ENCODE results near the gene TTLL12. TPM values are rescaled to one million over a fixed set of nuclear protein-coding genes. Genes with fewer than 3 reads are reported as not detected.

The TTLL12 gene
- total RNA-seq, 1 donor from 2014 or later = 36.6 TPM

- H3K27ac Mint-ChIP-seq (ENCODE audit: unreplicated experiment) = no peak overlapping the region
- H3K4me3 Mint-ChIP-seq (ENCODE audit: unreplicated experiment) = no peak overlapping the region
- peaks cover 5% of the 10 kb centered on the region for H3K9me3 Mint-ChIP-seq (ENCODE audit: unreplicated experiment)
- no peaks in the 10 kb centered on the region for H3K27me3 Mint-ChIP-seq (ENCODE audit: unreplicated experiment)
- peak; percentile 79 for DNase-seq
- TF ChIP-seq, protein P1, sequence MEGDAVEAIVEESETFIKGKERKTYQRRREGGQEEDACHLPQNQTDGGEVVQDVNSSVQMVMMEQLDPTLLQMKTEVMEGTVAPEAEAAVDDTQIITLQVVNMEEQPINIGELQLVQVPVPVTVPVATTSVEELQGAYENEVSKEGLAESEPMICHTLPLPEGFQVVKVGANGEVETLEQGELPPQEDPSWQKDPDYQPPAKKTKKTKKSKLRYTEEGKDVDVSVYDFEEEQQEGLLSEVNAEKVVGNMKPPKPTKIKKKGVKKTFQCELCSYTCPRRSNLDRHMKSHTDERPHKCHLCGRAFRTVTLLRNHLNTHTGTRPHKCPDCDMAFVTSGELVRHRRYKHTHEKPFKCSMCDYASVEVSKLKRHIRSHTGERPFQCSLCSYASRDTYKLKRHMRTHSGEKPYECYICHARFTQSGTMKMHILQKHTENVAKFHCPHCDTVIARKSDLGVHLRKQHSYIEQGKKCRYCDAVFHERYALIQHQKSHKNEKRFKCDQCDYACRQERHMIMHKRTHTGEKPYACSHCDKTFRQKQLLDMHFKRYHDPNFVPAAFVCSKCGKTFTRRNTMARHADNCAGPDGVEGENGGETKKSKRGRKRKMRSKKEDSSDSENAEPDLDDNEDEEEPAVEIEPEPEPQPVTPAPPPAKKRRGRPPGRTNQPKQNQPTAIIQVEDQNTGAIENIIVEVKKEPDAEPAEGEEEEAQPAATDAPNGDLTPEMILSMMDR (IDR thresholded peaks at IDR 0.05; ENCODE audit: partially characterized antibody, unreplicated experiment) = peak; percentile 51
- peaks cover 34% of the 10 kb centered on the region for H3K4me1 Mint-ChIP-seq (ENCODE audit: low read depth, unreplicated experiment)
- no peaks in the 10 kb centered on the region for H3K36me3 Mint-ChIP-seq (ENCODE audit: unreplicated experiment)
Observed at GRCh38 chr22:43228330-43228729, 41.4 kb upstream of the TTLL12 start.

DNA sequence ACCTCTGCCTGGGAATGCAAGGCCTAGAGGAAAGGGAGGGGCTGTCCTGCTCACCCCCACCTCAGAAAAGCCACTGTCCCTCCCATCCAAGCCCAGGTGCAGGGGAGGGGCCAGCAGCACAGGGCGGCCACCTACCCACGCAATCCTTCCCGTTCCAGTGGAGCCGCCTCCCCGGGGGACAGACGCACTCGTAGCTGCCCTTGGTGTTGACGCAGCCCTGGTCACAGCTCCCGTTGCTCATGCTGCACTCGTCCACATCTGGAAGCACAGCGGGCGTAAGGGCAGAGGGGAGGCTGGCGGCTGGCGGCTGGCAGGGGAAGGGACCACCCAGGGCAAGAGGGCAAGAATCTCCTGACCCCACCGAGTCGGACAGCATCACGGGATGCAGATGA, 40.3 kb upstream of the TTLL12 start:
- no peak overlapping the region for H3K27ac Mint-ChIP-seq (ENCODE audit: unreplicated experiment)
- H3K4me3 Mint-ChIP-seq (ENCODE audit: unreplicated experiment) = no peak overlapping the region
- peaks cover 34% of the 10 kb centered on the region for H3K4me1 Mint-ChIP-seq (ENCODE audit: low read depth, unreplicated experiment)
- no peaks in the 10 kb centered on the region for H3K36me3 Mint-ChIP-seq (ENCODE audit: unreplicated experiment)
- H3K27me3 Mint-ChIP-seq (ENCODE audit: unreplicated experiment) = no peaks in the 10 kb centered on the region
- peaks cover 5% of the 10 kb centered on the region for H3K9me3 Mint-ChIP-seq (ENCODE audit: unreplicated experiment)
- DNase-seq = no peak
- TF ChIP-seq, protein P1 (IDR thresholded peaks at IDR 0.05; ENCODE audit: partially characterized antibody, unreplicated experiment) = no peak

DNA sequence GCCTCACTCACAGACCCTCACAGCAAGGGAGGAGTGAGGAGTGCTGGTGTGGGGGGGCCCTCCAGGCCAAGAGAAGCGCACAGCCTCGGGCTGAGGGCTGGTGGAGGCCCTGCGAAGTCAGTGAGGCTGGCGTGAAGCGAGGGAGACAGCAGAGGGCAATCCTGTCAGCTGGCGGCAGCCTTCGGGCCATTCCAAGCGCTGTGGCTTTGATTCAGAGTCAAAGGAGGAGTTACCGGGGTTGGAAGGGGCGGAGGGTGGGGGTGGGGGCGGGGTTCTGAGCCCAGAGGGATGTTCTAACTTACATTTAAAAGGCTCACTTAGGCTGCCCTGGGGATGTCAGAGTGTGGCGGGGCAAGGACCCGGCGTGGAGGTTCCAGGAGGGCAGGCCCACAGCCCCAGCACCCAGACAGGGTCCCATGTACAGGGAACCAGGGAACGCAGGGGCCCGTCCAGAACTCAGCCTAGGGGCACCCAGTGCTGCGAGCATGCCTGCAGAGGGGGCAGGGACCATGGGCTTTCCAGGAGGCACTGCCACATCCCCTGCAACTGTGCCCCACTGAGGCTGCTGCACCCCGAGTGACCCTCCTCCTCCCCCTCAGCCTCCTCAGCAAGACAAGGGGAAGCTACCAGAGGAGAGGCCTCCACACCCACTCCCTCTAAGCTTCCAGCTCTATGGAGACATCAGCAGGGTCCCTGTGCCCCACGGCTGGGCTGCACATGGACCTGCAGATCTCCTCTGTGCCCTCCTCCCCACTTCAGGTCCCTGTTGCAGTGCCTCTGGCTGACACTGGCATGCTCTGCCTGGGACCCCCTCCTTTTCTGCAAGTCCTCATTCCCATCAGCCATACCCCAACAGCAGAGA, 39.7 kb upstream of the TTLL12 start:
- Mint-ChIP-seq H3K4me3 (ENCODE audit: unreplicated experiment) (peak overlapping the region; percentile 31), H3K9me3 (ENCODE audit: unreplicated experiment) (peaks cover 5% of the 10 kb centered on the region), H3K4me1 (ENCODE audit: low read depth, unreplicated experiment) (peaks cover 34% of the 10 kb centered on the region), H3K27ac (ENCODE audit: unreplicated experiment) (peak overlapping the region; percentile 65), H3K27me3 (ENCODE audit: unreplicated experiment) (no peaks in the 10 kb centered on the region), H3K36me3 (ENCODE audit: unreplicated experiment) (no peaks in the 10 kb centered on the region)
- TF ChIP-seq, protein P1 (IDR thresholded peaks at IDR 0.05; ENCODE audit: partially characterized antibody, unreplicated experiment) = no peak
- DNase-seq = peak; percentile 77

- H3K36me3 Mint-ChIP-seq (ENCODE audit: unreplicated experiment) = no peaks in the 10 kb centered on the region
- DNase-seq = no peak
- peak overlapping the region; percentile 53 for H3K4me3 Mint-ChIP-seq (ENCODE audit: unreplicated experiment)
- H3K9me3 Mint-ChIP-seq (ENCODE audit: unreplicated experiment) = peaks cover 5% of the 10 kb centered on the region
- peaks cover 30% of the 10 kb centered on the region for H3K4me1 Mint-ChIP-seq (ENCODE audit: low read depth, unreplicated experiment)
- TF ChIP-seq, protein P1 (IDR thresholded peaks at IDR 0.05; ENCODE audit: partially characterized antibody, unreplicated experiment) = no peak
- H3K27ac Mint-ChIP-seq (ENCODE audit: unreplicated experiment) = no peak overlapping the region
- no peaks in the 10 kb centered on the region for H3K27me3 Mint-ChIP-seq (ENCODE audit: unreplicated experiment)
Observed at GRCh38 chr22:43225609-43226008, 38.7 kb upstream of the TTLL12 start.

- no peak overlapping the region for H3K4me3 Mint-ChIP-seq (ENCODE audit: unreplicated experiment)
- no peaks in the 10 kb centered on the region for H3K27me3 Mint-ChIP-seq (ENCODE audit: unreplicated experiment)
- H3K36me3 Mint-ChIP-seq (ENCODE audit: unreplicated experiment) = no peaks in the 10 kb centered on the region
- peaks cover 4% of the 10 kb centered on the region for H3K9me3 Mint-ChIP-seq (ENCODE audit: unreplicated experiment)
- H3K4me1 Mint-ChIP-seq (ENCODE audit: low read depth, unreplicated experiment) = peaks cover 27% of the 10 kb centered on the region
- TF ChIP-seq, protein P1 (IDR thresholded peaks at IDR 0.05; ENCODE audit: partially characterized antibody, unreplicated experiment) = no peak
- DNase-seq = no peak
- H3K27ac Mint-ChIP-seq (ENCODE audit: unreplicated experiment) = no peak overlapping the region
Observed at GRCh38 chr22:43222987-43223386, 36.1 kb upstream of the TTLL12 start.

All from glutamatergic neuron (in vitro differentiated cells).